RWPE2 (cell line): ENCODE measurements around the gene FBXL7.

Source experiments
- ATAC-seq: fragments of 200-7000 bp; cut with Tn5 transposase; 3 replicates; pipeline ENCODE4 v1.9.1; 2021; ENCODE audit warnings: low read depth
- DNase-seq: peaks from one replicate; pipeline ENCODE4 v3.0.0-alpha.2; 2020; ENCODE audit warnings: low spot score
- H3K27ac ChIP-seq: fragments of 450-650 bp; 2 replicates; pipeline ENCODE4 v1.5.1; 2017; ENCODE audit warnings: mild to moderate bottlenecking; ENCODE audit not compliant: poor library complexity, severe bottlenecking
- H3K27me3 ChIP-seq: fragments of 250-450 bp; sonication (Bioruptor Pico); 2 replicates; pipeline ENCODE4 v1.5.1; 2021; ENCODE audit warnings: mild to moderate bottlenecking, moderate library complexity; ENCODE audit not compliant: insufficient read depth, poor library complexity, severe bottlenecking
- H3K36me3 ChIP-seq: fragments of 250-450 bp; sonication (Bioruptor Pico); 2 replicates; pipeline ENCODE4 v1.5.1; 2020; ENCODE audit warnings: low read depth, mild to moderate bottlenecking, moderate library complexity
- H3K4me1 ChIP-seq: fragments of 250-450 bp; sonication (Bioruptor Pico); 2 replicates; pipeline ENCODE4 v1.5.1; 2021; ENCODE audit warnings: mild to moderate bottlenecking, moderate library complexity; ENCODE audit not compliant: insufficient read depth, poor library complexity, severe bottlenecking
- H3K4me3 ChIP-seq: fragments of 250-450 bp; sonication (Bioruptor Pico); 2 replicates; pipeline ENCODE4 v1.5.1; 2021; ENCODE audit warnings: mild to moderate bottlenecking, moderate library complexity; ENCODE audit not compliant: severe bottlenecking
- H3K9me3 ChIP-seq: fragments of 250-450 bp; sonication (Bioruptor Pico); 2 replicates; pipeline ENCODE4 v1.5.1; 2021; ENCODE audit warnings: mild to moderate bottlenecking, moderate library complexity; ENCODE audit not compliant: severe bottlenecking
- CTCF ChIP-seq: fragments of 450-650 bp; IDR thresholded peaks from one replicate; pipeline ENCODE4 v1.5.1; 2017; ENCODE audit warnings: mild to moderate bottlenecking, moderate library complexity; ENCODE audit not compliant: poor library complexity, severe bottlenecking

The FBXL7 gene

GRCh38 chr5:15763754-15764153, 263.8 kb downstream of the FBXL7 start:
- H3K4me3 ChIP-seq = no peak overlapping the region
- TF ChIP-seq CTCF = no peak
- no peaks in the 10 kb centered on the region for H3K4me1 ChIP-seq
- ATAC-seq (no peak), DNase-seq (no peak)
- H3K27me3 ChIP-seq = peaks cover 5% of the 10 kb centered on the region
- no peaks in the 10 kb centered on the region for H3K9me3 ChIP-seq
- H3K27ac ChIP-seq = no peak overlapping the region
- no peaks in the 10 kb centered on the region for H3K36me3 ChIP-seq

DNA sequence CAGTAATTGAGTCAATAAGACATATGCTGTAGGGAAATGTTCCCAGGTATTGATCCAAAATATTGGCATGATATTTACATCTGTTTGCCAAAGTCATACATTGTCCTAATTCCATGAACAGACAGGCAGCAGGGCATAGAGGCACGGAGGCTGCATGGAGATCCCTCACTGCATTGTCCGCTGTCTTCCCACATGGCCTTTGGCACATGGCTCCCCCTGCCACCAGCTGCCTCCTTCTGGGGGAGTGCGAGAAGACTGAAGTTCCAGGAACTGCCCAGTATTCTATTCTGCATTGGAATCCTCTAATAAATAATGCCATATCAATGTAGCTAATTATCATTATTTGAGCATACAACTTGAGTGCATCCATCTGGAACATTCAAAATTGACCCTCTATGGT, 269.0 kb downstream of the FBXL7 start:
- no peak overlapping the region for H3K4me3 ChIP-seq

GRCh38 chr5:15772131-15772530, 272.2 kb downstream of the FBXL7 start:
- TF ChIP-seq CTCF = no peak
- Histone ChIP-seq H3K27ac (no peak overlapping the region), H3K9me3 (no peaks in the 10 kb centered on the region), H3K36me3 (no peaks in the 10 kb centered on the region), H3K4me1 (no peaks in the 10 kb centered on the region), H3K4me3 (no peak overlapping the region), H3K27me3 (peaks cover 5% of the 10 kb centered on the region)
- no peak for DNase-seq
- ATAC-seq = no peak

More for the DNA sequence above, 269.0 kb downstream of the FBXL7 start:
- no peak for TF ChIP-seq CTCF
- Histone ChIP-seq H3K36me3 (no peaks in the 10 kb centered on the region), H3K4me1 (no peaks in the 10 kb centered on the region), H3K27me3 (peaks cover 5% of the 10 kb centered on the region), H3K27ac (no peak overlapping the region), H3K9me3 (no peaks in the 10 kb centered on the region)
- DNase-seq = no peak
- no peak for ATAC-seq

DNA sequence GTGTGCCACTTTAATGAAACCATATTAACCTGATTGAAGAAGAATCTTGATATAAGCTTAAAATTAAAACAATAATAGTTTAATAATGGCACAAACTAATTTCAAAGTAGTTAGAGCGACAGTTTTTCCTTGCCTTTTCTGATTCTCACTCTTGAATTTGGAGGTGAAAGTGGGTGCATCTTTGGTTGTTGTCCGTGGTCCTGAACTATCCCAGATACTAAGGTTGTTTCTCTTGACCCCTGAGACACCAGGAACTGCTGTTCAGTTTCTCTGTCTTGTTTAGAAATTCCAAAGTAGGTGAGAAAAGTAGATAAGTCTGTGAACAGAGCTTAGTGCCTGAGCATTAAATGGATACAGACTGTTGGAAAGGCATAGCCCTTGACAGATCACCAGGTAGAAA, 274.7 kb downstream of the FBXL7 start:
- Histone ChIP-seq H3K27ac (no peak overlapping the region), H3K4me1 (no peaks in the 10 kb centered on the region), H3K27me3 (no peaks in the 10 kb centered on the region), H3K9me3 (no peaks in the 10 kb centered on the region), H3K36me3 (no peaks in the 10 kb centered on the region), H3K4me3 (no peak overlapping the region)
- ATAC-seq (no peak), DNase-seq (no peak)
- TF ChIP-seq CTCF = no peak

- no peak overlapping the region for H3K4me3 ChIP-seq
- ATAC-seq (no peak), DNase-seq (no peak)
- H3K4me1 ChIP-seq = no peaks in the 10 kb centered on the region
- H3K27me3 ChIP-seq = no peaks in the 10 kb centered on the region
- no peaks in the 10 kb centered on the region for H3K36me3 ChIP-seq
- no peak for TF ChIP-seq CTCF
- H3K27ac ChIP-seq = no peak overlapping the region
- no peaks in the 10 kb centered on the region for H3K9me3 ChIP-seq
Measured at GRCh38 chr5:15776346-15776745, 276.4 kb downstream of the FBXL7 start.
